ENCODE results near the gene DENND2D. TPM values are rescaled to one million over a fixed set of nuclear protein-coding genes. Genes with fewer than 3 reads are reported as not detected.
"Not testable (repeated sequence)": the region's sequence is repeated elsewhere in the genome, so short reads cannot be mapped to it uniquely, and the experiment has no call there.

Gene DENND2D
- total RNA-seq, 1 donor from 2014 or later: 13.2 TPM

DNA sequence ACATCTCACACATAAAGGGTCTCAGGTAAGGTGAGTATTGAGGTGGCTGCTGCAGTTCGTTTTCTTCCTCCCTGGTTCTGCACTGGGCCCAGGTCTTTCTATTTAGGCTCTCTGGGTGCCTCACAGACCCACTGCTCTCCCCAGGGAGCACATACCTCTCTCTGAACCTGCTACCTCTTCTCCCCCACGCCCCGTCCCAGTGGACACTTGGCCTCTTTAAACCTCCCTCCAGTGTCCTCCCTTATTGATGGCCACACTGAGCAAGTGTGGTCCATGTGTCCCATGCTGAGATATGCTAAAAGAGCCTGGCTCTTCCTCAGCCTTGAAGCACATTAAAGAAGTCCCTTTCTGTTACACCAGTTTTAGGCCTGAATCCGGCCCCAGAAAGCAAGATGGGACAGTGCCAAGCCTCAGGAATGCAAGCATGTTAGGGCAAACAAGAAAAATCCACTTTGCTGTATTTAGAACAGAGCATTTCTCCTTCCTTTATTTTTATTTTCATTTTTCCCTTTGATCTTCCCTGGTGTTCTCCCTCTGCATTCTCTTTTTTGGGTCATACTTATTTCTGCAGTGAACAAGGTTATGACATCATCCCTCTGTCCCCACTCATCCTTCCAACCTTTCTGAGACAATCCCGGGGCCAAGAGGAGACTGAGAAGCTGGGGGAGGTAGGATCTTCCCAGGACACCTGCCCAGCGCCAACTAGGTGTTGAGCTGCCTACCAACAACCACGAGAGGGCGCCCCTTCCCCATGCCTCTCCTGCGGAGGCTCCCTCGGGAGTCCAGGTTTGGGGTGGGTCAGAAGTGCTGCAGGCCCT lies 22.1 kb upstream of the DENND2D start:
- peak; percentile 49 for DNase-seq (ENCODE audit: low spot score)

DNA sequence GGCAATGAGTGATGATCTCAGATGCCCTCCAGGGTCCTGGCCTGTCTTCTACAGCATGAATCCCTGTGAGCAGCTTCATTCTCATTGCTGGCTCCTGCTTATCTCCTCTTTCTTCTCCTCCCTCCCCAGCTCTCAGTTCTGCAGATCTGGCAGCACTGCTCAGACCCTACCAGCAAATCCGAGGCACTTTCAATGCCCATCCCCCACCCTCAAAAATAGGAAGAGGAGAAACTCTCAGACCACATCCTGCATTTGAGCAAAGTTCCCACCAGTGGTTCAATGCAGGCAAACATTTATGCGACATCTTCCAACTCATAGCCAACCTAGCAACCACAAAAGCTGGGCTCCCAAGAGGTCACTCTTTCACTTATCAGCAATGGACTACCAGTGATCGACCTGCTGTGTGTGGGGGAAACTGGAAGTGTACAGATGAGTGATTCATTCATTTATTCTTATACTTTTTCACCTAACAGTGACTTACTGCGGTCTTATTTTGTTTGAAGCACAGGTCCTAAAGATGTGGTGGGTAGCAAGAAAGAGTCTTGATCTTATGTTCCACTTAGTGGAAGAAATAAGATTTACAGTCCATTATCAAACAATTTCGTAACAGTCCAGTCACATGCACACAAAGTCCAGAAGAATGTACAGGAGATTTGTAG lies 21.3 kb upstream of the DENND2D start:
- no peak for DNase-seq (ENCODE audit: low spot score)

DNA sequence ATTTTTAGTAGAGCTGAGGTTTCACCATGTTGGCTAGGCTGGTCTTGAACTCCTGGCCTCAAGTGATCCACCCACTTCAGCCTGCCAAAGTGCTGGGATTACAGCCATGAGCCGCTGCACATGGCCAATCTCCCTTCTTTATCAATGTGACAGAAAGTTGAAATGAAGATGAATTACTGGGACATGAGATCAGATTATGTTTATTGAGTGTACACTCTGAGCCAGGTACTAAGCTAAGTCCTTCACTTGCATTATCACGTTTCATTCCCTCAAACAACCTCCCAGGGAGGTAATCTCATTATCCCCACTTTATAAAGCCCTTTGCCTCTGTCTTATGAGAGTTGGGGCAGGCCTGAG lies 20.8 kb upstream of the DENND2D start:
- no peak for DNase-seq (ENCODE audit: low spot score)

DNA sequence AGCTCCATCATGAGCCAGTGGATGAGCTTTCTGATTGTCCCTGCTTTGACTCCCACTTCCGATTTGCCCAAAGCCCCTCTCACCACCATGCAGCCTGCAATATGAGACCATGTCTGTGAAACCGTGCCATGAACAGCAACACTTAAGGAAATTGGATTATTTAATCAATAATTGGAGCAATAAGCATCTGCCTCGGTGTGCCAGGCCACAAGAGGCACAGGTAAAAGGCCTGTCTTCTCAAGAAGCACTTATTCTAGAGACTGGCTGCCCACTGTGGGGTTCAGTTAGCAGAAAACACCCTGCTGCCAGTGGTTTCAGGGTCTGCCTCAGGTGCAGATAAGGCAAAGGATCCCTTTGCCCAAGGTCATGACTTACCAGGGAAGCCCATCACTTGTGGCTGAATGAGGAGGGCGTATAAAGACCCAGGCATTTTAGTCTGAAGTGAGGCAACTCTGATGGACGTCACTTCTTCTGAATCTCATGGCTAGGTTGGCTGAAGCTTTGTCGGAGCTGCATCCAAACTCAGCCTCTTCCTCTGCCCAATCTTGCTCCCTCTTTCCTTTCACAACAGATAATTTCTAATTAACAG lies 19.9 kb upstream of the DENND2D start:
- DNase-seq (ENCODE audit: low spot score): no peak

DNA sequence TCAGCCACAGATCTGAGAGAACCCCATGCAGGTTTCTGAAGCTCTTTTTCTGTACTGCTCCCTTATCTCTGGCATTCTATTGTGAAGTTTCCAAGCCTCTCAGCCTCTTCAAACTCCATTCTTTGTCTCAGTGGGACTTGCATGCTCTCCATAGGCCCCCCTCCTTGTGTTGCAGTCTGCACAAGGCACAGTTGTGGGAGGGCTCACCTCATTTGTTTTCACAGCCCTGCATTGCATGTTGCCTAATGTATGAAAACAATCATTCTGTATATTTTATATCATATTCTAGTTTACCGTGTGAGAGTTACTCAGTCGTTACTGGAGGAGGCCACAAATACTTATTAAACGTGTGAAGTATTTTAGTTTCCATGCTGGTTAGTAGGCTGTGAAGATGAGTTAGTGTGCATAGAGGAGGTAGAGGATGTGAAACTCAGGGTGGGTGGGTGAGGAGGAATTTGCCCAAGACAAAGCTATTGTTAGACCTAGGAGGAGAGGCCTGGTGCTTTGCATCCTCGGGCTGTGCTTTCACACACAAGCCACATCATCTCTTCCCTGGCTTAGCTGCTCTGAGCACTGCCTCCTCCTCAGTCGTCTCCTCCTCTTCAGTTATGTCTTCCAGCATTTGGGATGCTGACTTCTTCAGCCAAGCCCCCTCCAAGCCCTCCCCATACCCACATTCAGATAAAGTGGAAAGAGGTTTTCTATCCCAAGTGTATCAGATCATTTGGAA lies 19.3 kb upstream of the DENND2D start:
- DNase-seq (ENCODE audit: low spot score): no peak

DNA sequence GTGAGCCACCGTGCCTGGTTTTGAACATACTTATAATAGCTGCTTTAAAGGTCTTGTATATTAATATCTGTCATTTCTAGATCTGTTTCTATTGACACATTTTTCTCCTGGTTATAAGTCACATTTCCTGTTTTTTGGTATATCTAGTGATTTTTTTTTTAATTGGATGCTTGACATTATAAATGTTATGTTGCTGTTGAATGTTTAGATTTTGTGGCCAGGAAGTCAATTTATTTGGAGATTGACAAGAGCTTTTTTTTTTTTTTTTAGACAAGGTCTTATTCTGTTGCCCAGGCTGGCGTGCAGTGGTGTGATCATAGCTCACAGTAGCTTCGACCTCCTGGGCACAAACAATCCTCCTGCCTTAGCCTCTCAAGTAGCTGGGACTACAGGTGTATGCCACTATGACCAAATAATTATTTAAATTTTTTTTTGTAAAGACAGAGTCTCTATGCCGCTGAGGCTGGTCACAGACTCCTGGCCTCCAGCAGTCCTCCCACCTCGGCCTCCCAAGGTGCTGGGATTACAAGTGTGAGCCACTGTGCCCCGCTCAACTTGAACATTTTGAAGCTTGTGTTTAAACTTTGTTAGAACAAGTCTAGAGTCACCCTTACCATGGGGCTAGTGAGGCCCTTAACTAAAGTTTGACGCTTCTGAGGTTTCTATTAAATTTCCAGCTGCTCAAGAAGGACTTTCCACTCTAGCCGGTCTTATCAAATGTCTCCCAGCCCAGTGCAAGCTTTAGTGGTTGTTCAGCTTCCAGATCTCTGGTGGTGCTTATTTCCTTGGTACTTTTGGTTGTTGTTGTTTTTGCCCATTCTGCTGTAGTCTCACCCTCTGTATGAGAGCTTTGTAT lies 18.5 kb upstream of the DENND2D start:
- DNase-seq (ENCODE audit: low spot score): no peak

DNA sequence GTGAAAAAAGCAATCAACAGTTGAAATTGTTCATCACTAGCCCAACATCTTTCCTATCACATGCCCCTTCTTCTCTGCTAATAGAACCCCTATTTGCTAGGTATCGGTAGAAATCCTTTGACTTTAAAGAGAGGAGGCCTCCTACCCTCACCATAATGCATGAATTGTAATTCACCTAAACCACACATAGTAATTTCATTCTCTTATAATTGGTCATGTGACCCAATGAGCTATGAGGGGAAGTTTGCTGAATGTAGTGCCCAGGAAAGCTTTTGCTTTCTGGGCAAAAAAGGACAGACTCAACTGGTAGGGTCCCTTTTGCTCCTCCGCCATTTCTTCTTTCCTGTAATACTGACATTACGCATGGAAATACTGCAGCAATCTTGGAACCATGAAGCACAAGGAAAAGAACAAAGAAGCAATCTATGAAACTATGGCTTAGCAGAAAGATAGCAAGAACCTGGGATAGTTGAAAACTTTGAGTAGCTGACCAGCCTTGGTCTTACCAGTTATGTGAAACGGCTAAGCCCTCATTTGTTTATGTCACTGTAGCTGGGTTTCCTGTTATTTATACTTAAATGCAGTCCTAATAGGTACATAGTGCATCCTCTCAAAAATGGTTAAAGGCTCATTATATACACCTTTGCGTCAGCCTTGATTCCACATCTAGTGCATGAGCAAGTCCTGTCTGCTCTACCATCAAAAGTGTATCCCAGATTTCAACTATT lies 16.9 kb upstream of the DENND2D start:
- no peak for DNase-seq (ENCODE audit: low spot score)

DNA sequence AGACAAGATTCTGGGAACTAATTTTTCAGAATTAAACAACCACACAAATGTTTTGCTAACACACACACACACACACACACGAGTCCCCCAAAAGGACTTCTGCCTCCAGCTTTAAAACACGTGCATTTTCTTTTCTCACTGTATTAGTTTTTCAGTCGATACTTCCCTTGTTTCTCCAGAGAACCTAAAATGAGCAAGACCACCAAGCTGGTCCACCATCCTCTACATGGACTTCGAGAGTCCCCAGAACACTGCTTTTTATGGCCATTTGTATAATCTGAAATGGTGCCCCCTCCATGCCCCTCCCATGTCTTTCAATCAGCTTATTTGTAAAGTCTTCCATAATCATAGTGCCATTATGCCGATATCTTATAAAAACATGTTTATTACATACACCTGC lies 16.3 kb upstream of the DENND2D start:
- DNase-seq (ENCODE audit: low spot score): no peak

DNA sequence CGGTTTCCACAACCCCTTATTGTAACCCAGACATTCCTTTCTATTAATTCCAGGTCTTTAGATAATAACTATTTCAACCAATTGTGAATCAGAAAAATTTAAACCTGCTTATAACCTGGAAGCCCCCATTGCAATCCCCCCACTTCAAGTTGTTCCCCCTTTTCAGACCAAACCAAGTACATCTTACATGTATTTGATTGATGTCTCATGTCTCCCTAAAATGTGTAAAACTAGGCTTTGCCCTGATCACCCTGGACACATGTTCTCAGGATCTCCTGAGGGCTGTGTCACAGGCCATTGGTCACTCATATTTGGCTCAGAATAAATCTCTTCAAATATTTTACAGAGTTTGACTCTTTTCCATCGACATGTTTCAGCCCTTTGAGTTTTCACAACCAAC lies 14.8 kb upstream of the DENND2D start:
- not testable (repeated sequence) for DNase-seq (ENCODE audit: low spot score)

DNA sequence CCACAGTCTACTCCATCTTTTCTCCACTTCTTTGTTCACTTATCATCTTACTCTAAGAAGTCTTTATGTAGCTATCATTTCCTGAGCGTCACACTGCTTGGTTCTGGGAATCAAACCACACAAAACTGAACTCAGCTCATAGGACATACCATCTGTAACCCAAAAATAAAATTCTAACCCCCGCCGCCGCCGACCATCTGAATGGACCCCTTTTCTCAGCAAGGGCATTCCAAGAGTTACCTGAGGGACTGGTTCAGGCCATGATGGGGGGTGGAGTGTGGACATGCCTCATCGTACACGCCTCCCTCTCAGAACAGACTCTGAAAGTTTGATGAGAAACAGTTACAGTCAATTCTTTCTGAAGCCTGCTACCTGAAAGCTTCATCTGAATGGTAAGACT lies 14.4 kb upstream of the DENND2D start:
- DNase-seq (ENCODE audit: low spot score): no peak

DNA sequence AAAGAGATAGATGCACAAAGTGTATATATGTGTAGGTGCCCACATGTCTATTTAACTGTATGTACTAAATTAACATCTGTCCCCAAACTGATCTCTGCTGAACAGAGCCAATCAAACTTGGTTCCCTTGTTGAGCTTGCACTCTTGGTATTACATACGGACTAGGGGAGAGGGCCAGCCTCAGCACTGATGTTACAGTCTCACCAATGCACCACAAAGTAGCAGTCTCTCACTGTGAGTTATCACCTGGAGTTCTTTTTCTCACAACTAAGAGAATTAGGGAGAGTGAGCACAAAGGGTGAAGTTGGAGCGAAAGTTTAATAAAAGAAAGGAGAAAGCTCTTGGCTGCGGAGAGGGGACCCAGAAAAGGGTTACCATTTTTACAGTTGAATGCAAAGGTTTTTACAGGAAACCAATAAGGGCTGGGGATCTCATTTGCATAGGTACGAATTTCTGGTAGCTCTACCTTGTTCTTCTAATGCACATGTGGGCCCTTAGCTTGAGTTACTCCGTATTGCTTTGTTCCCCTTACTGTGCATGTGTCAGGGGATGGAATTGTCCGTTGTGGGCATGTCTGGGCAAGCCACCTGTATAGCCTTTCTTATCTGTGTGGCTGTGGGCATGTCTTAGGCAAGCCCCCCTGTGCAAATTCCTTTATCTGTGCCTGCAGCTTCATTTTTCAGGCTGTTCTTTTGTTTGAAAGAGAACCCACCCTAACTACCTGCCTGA lies 13.8 kb upstream of the DENND2D start:
- DNase-seq (ENCODE audit: low spot score): peak; percentile 76

DNA sequence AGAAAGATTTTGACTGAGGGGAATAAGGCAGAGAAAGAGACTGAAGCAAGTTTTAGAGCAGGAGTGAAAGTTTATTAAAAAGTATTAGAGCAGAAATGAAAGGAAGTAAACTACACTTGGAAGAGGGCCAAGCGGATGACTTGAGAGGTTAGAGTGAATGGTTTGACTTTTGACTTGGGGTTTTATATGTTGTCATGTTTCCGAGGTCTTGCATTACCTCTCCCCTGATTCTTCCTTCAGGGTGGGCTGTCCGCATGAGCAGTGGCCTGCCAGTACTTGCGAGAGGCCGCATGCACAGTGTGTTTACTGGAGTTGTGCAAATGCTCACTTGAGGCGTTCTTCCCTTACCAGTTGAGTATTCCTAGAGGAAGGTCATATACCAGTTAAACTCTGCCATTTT lies 13.0 kb upstream of the DENND2D start:
- DNase-seq (ENCODE audit: low spot score): no peak

DNA sequence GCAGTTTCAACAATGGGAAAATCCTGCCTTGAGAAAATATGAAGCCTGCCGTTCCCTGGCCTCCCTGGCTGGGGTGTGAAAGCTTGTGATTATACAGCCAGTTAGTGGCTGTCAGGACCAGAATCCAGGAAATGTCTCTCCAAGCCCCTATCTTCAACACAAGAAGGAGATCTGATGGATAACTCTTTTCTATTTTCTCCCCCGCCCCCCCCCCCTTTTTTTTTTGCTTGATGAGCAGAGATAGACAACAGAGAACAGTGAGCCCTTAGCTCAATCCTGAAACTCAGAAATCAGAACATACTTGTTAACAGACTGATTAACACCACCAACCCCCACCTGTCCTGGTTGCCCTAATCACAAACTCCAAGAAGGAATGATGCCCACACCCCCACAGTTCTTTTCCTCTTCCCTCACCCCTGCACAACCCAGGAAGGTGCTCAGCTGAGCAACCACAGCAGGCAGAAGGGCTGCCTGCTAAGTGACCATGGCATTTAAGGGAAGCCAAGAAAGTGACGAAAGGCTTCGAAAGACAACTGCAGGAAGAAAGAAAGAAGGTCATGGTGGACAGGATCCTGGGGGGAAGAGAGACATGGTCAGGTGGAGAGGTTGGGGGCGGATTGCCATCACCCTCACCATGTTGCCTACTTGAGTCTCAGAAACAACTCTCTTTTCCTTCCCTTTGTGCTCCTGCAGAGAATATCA lies 12.3 kb upstream of the DENND2D start:
- no peak for DNase-seq (ENCODE audit: low spot score)

DNA sequence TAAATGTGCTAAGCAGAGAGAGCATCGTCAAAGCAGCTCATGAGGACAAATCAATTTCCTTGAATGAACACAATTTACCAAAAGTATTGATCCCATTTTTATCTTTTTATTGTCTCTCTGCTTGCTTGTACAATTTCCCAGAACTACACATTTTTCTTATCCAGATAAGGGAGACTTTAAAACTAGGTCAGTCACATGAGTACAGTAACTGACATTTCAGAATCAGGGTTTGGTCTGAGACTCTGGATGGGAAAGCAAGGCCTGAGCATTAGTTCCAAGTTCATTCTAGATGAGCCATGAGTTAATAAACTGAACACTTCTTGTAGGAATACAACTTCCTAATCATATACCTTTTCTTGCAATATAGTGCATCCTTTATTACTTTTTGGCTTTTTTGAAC lies 11.5 kb upstream of the DENND2D start:
- DNase-seq (ENCODE audit: low spot score): no peak

DNA sequence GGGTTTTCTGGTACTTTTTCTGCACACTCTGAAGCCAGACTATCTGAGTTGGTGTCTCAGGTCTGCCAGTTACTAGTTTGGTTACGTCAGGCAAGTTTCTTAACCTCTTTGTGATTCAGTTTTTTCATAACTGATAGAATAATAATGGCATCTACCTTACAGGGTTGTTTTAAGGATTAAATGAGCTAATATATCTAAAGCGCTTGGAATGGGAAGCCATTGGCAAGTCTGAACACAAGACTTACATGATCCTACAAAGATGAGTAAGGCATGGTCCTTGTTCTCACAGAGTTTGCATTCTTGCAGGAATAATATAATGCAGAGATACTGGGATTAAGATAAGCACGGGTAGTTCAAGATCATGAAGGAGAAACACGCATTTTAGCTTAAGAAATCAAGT lies 9.2 kb upstream of the DENND2D start:
- DNase-seq (ENCODE audit: low spot score): no peak

DNA sequence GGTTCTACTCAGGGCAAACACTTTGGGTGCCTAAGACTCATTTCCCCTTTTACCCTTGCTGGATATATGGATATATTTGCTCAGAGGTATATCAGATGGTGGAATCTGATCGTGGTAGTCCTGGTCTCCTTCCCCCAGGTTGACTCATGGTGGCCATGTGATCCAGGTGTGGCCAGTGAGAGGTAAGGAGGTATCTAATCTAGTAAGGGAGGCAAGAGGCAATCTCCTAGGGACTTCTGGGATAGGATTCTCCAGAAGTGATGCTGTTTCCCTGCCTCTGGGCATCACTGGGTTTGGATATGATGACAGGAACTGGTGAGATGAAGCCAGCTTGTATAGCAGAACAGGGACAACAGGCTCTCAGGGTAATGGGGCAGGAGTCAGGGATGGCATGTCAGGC lies 8.5 kb upstream of the DENND2D start:
- no peak for DNase-seq (ENCODE audit: low spot score)

DNA sequence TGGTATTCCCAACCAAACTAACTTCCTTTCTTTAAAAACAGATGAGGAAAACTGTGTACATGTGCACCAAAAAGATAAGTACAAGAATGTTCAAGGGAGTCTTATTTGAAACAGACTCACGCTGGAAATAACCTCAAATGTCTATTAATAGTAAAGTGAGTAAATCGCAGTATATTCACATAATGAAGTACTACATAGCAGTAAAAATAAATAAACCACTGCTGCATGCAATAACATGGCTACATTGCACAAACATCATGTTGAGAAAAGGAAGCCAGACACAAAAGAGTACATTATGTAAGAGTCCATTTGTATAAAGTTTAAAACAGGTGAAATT lies 5.2 kb upstream of the DENND2D start:
- DNase-seq (ENCODE audit: low spot score): no peak

DNA sequence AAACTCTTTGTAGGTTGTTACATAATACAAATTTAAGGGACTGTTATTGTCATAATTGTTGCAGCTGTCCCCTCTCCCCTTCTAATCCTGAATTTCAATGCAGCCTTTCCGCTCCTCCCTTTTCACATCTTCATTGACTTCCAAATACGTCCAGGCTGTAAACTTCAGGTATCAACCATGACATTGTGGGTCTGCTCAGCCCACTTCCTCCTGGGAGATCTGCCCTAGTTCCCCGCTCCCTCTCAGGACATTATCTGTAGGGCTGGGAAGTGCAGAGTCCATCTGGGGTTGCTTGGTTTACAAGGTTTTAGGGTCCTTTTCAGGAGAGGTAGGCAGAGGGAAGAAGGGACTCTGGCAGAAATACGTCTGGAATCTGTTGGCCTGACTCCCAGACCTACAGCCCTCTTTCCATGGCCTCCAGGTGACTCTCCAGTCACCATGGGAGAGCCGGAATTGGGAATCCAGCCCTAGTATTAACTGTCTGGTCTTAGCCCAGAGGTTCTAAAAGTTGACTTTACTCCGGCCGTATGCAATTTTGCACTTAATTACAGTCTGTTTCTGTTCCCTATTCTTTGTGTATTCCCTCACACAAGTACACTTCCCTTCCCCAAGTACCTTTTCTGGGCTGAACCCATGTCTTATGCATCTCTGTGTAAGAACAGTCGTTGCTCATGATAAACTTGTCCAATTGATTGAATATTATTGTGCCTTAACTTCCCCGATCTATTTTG lies 4.7 kb upstream of the DENND2D start:
- no peak for DNase-seq (ENCODE audit: low spot score)

All from umbilical cord (tissue), 2 donors.